GM18519 (cell line): Measurements from ENCODE around the gene ETS1.

Source experiments
- ATAC-seq: cut with Tn5 transposase; IDR thresholded peaks from one replicate; pipeline ENCODE4 v1.9.1; 2021; ENCODE audit warnings: mild to moderate bottlenecking, moderate library complexity; ENCODE audit not compliant: unreplicated experiment, low FRiP score

The ETS1 gene

GRCh38 chr11:128548649-128549255 is 38.6 kb downstream of the ETS1 start:
- no peak for ATAC-seq

- ATAC-seq, result no peak
These were observed 39.3 kb downstream of the ETS1 start for GRCh38 chr11:128547946-128548648.

- ATAC-seq, result no peak
These were observed 40.4 kb downstream of the ETS1 start for GRCh38 chr11:128546916-128547315.

- ATAC-seq, result no peak
These were observed 42.8 kb downstream of the ETS1 start for GRCh38 chr11:128544471-128545051.

GRCh38 chr11:128540469-128540868 is 46.9 kb downstream of the ETS1 start:
- ATAC-seq, result no peak

GRCh38 chr11:128536506-128536905 is 50.9 kb downstream of the ETS1 start:
- ATAC-seq, result no peak

GRCh38 chr11:128535468-128536457 is 51.6 kb downstream of the ETS1 start:
- ATAC-seq, result no peak

GRCh38 chr11:128533472-128533871 is 53.9 kb downstream of the ETS1 start:
- no peak for ATAC-seq

GRCh38 chr11:128532572-128533091 is 54.7 kb downstream of the ETS1 start:
- ATAC-seq, result no peak

GRCh38 chr11:128532016-128532571 is 55.3 kb downstream of the ETS1 start:
- no peak for ATAC-seq

- no peak for ATAC-seq
These were observed 55.8 kb downstream of the ETS1 start for GRCh38 chr11:128531588-128531987.

- ATAC-seq, result no peak
These were observed 57.0 kb downstream of the ETS1 start for GRCh38 chr11:128530118-128531074.

GRCh38 chr11:128528294-128528693 is 59.1 kb downstream of the ETS1 start:
- no peak for ATAC-seq

- no peak for ATAC-seq
These were observed 60.3 kb downstream of the ETS1 start for GRCh38 chr11:128527046-128527445.

GRCh38 chr11:128525411-128526243 is 61.7 kb downstream of the ETS1 start:
- ATAC-seq, result no peak

GRCh38 chr11:128524172-128524571 is 63.2 kb downstream of the ETS1 start:
- no peak for ATAC-seq

GRCh38 chr11:128523641-128524040 is 63.7 kb downstream of the ETS1 start:
- ATAC-seq, result no peak

- peak; percentile 11 for ATAC-seq
These were observed 64.3 kb downstream of the ETS1 start for GRCh38 chr11:128522943-128523518.
